Measurements from ENCODE around the gene CSNK1G1.
"Not testable (repeated sequence)": the region's sequence is repeated elsewhere in the genome, so short reads cannot be mapped to it uniquely, and the experiment has no call there.

Gene CSNK1G1

GRCh38 chr15:64355944-64356709 lies at the start of gene CSNK1G1:
TSS of gene CSNK1G1 (minus strand) at chr15:64356173. CDS start at chr15:64300499, 55,674 bp downstream.
- in situ Hi-C loops (cut with HindIII; ENCODE audit: low pct_unique_long_range_greater_than_20kb, low sequenced_read_pairs): no loop called here
- TF ChIP-seq JUND (IDR thresholded peaks at IDR 0.05; ENCODE audit: low read depth): no peak
- DNase-seq (ENCODE audit: low read depth in 1 of 2, low spot score in 1 of 2): peak; percentile 48 to 97

- no peak for TF ChIP-seq JUND (IDR thresholded peaks at IDR 0.05; ENCODE audit: low read depth)
- in situ Hi-C loops (cut with HindIII; ENCODE audit: low pct_unique_long_range_greater_than_20kb, low sequenced_read_pairs): no loop called here
- no peak for DNase-seq (ENCODE audit: low read depth in 1 of 2, low spot score in 1 of 2)
Measured at GRCh38 chr15:64400583-64400982, 44.6 kb upstream of the CSNK1G1 start.

GRCh38 chr15:64398575-64398974 lies 42.6 kb upstream of the CSNK1G1 start:
- no peak for DNase-seq (ENCODE audit: low read depth in 1 of 2, low spot score in 1 of 2)
- no peak for TF ChIP-seq JUND (IDR thresholded peaks at IDR 0.05; ENCODE audit: low read depth)
- in situ Hi-C loops (cut with HindIII; ENCODE audit: low pct_unique_long_range_greater_than_20kb, low sequenced_read_pairs): no loop called here

- no peak for DNase-seq (ENCODE audit: low read depth in 1 of 2, low spot score in 1 of 2)
- TF ChIP-seq JUND (IDR thresholded peaks at IDR 0.05; ENCODE audit: low read depth): no peak
- in situ Hi-C loops (cut with HindIII; ENCODE audit: low pct_unique_long_range_greater_than_20kb, low sequenced_read_pairs): no loop called here
Measured at GRCh38 chr15:64396789-64397188, 40.8 kb upstream of the CSNK1G1 start.

- DNase-seq (ENCODE audit: low read depth in 1 of 2, low spot score in 1 of 2); in situ Hi-C loops (cut with HindIII; ENCODE audit: low pct_unique_long_range_greater_than_20kb, low sequenced_read_pairs): not testable (repeated sequence)
Measured at GRCh38 chr15:64392471-64392870, 36.5 kb upstream of the CSNK1G1 start.

GRCh38 chr15:64389036-64389435 lies 33.1 kb upstream of the CSNK1G1 start:
- in situ Hi-C loops (cut with HindIII; ENCODE audit: low pct_unique_long_range_greater_than_20kb, low sequenced_read_pairs): no loop called here
- no peak for DNase-seq (ENCODE audit: low read depth in 1 of 2, low spot score in 1 of 2)
- TF ChIP-seq JUND (IDR thresholded peaks at IDR 0.05; ENCODE audit: low read depth): no peak

GRCh38 chr15:64387562-64388168 lies 31.7 kb upstream of the CSNK1G1 start, which contains the start of gene TRIP4:
TSS of gene TRIP4 (plus strand) at chr15:64387836. CDS start at chr15:64387864, 28 bp downstream.
- no peak for TF ChIP-seq JUND (IDR thresholded peaks at IDR 0.05; ENCODE audit: low read depth)
- peak; percentile 82 to 98 for DNase-seq (ENCODE audit: low read depth in 1 of 2, low spot score in 1 of 2)
- in situ Hi-C loops (cut with HindIII; ENCODE audit: low pct_unique_long_range_greater_than_20kb, low sequenced_read_pairs): no loop called here

GRCh38 chr15:64386291-64386690 lies 30.3 kb upstream of the CSNK1G1 start:
- in situ Hi-C loops (cut with HindIII; ENCODE audit: low pct_unique_long_range_greater_than_20kb, low sequenced_read_pairs): no loop called here
- no peak for DNase-seq (ENCODE audit: low read depth in 1 of 2, low spot score in 1 of 2)
- TF ChIP-seq JUND (IDR thresholded peaks at IDR 0.05; ENCODE audit: low read depth): no peak

GRCh38 chr15:64383760-64384159 lies 27.8 kb upstream of the CSNK1G1 start:
- no peak for TF ChIP-seq JUND (IDR thresholded peaks at IDR 0.05; ENCODE audit: low read depth)
- no peak for DNase-seq (ENCODE audit: low read depth in 1 of 2, low spot score in 1 of 2)
- in situ Hi-C loops (cut with HindIII; ENCODE audit: low pct_unique_long_range_greater_than_20kb, low sequenced_read_pairs): no loop called here

GRCh38 chr15:64381000-64381751 lies 25.2 kb upstream of the CSNK1G1 start, which contains the start of gene PCLAF:
TSS of gene PCLAF (minus strand) at chr15:64381441. CDS start at chr15:64381371, 70 bp downstream.
- no peak for TF ChIP-seq JUND (IDR thresholded peaks at IDR 0.05; ENCODE audit: low read depth)
- peak; percentile 97 to 98 for DNase-seq (ENCODE audit: low read depth in 1 of 2, low spot score in 1 of 2)
- in situ Hi-C loops (cut with HindIII; ENCODE audit: low pct_unique_long_range_greater_than_20kb, low sequenced_read_pairs): no loop called here

GRCh38 chr15:64380130-64380870 lies 24.3 kb upstream of the CSNK1G1 start:
- DNase-seq (ENCODE audit: low read depth in 1 of 2, low spot score in 1 of 2); in situ Hi-C loops (cut with HindIII; ENCODE audit: low pct_unique_long_range_greater_than_20kb, low sequenced_read_pairs): not testable (repeated sequence)

Measured in T47D (cell line).